GM19438 (cell line): ENCODE measurements around the gene HEXIM1.
"Not testable (repeated sequence)": the region's sequence is repeated elsewhere in the genome, so short reads cannot be mapped to it uniquely, and the experiment has no call there.

ENCODE experiments used
- ATAC-seq: cut with Tn5 transposase; IDR thresholded peaks from one replicate; pipeline ENCODE4 v1.9.1; 2021; ENCODE audit warnings: low read depth; ENCODE audit not compliant: unreplicated experiment

HEXIM1 gene

GRCh38 chr17:45112559-45113423 lies 35.5 kb upstream of the HEXIM1 start:
- no peak for ATAC-seq

- ATAC-seq, result no peak
These were observed 34.9 kb upstream of the HEXIM1 start for GRCh38 chr17:45113424-45113754.

- no peak for ATAC-seq
These were observed 34.0 kb upstream of the HEXIM1 start for GRCh38 chr17:45114117-45114932.

- ATAC-seq, result no peak
These were observed 33.2 kb upstream of the HEXIM1 start for GRCh38 chr17:45115015-45115625.

GRCh38 chr17:45115871-45116270 lies 32.4 kb upstream of the HEXIM1 start:
- ATAC-seq, result no peak

GRCh38 chr17:45116434-45117016 lies 31.8 kb upstream of the HEXIM1 start:
- no peak for ATAC-seq

GRCh38 chr17:45117334-45117733 lies 30.9 kb upstream of the HEXIM1 start:
- no peak for ATAC-seq

DNA sequence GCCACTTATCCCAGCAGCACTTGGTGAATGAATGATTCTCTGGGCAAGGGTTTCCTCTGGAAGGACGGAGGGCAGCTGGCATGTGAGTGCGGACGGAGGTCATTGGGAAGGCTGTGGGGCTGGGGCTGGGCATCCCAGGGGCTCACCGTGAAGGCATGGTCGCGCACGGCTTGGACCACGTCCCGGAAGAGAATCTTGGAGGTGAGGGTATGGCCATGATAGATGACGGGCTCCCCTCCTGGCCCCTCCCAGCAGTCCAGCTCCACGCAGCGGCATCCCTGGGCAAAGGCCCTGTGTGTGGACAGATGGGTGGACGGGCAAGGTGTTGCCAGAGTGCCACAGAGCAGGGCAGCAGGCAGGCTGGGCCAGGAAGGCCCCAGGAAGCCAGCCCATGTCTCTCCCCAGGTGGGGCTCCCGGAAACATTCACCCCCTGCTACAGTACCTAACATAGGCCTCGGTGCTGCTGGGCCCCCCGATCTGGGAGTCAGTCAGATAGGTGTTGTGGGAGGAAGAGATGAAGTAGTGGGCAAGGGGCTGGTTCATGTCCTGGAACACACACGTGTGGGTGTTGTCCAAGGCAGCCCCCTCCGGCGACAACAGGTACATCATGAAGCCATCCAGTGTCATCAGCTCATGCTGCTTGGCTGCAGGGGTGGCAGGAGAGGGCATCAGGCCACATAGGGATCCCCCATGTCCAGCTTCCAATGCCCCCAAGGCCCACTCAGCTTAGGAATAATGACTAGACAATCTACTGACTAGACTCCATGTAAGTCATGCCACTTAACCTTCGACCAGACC lies 30.2 kb upstream of the HEXIM1 start:
- ATAC-seq, result no peak

DNA sequence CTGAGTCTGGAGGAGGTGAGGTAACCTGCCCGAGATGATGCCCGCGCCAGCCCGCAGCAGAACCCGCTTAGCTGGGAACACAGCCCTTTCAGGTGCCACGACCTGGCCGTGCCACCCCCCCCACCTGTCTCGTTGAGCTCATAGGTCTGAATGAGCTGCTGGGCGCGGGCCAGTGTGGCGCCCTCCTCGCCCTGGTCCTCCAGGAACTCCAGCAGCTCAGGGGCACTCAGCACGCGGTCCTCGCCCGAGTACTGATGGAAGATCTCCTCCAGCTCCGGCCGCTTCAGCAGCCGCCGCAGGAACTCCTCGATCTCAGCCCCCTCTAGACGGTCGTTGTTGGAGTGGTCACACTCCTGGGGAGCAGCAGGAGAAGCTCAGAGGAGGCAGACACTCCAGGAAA lies 29.6 kb upstream of the HEXIM1 start:
- no peak for ATAC-seq

GRCh38 chr17:45119964-45120363 lies 28.3 kb upstream of the HEXIM1 start:
- ATAC-seq, result no peak

- no peak for ATAC-seq
These were observed 27.7 kb upstream of the HEXIM1 start for GRCh38 chr17:45120558-45120957.

- no peak for ATAC-seq
These were observed 27.2 kb upstream of the HEXIM1 start for GRCh38 chr17:45121055-45121454.

- ATAC-seq, result no peak
These were observed 25.1 kb upstream of the HEXIM1 start for GRCh38 chr17:45123076-45123770.

GRCh38 chr17:45123930-45124796 lies 24.1 kb upstream of the HEXIM1 start:
- no peak for ATAC-seq

DNA sequence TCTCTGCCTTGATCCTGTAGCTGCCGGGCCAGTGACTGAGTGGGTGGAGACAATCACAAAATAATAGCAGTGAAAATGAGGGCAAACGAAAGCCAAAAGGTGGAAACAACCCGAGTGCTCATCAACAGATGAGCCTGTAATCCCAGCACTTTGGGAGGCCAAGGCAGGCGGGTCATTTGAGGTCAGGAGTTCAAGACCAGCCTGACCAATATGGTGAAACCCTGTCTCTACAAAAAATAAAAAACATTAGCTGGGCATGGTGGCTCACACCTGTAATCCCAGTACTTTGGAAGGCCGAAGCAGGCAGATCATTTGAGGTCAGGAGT lies 23.5 kb upstream of the HEXIM1 start:
- ATAC-seq, result not testable (repeated sequence)

DNA sequence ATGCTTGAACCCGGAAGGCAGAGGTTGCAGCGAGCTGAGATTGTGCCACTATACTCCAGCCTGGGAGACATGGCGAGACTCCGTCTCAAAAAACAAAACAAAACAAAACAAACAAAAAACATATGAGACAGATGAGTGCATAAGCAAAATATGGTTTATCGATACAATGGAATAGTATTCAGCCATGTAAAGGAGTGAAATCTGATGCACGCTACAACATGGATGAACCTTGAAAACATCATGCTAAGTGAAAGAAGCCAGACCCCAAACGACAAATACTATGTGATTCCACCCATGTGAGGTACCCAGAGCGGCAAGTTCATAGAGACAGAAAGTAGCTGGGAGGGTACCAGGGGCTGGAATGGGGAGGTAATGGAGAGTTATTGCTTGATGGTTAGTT lies 22.8 kb upstream of the HEXIM1 start:
- ATAC-seq, result no peak

DNA sequence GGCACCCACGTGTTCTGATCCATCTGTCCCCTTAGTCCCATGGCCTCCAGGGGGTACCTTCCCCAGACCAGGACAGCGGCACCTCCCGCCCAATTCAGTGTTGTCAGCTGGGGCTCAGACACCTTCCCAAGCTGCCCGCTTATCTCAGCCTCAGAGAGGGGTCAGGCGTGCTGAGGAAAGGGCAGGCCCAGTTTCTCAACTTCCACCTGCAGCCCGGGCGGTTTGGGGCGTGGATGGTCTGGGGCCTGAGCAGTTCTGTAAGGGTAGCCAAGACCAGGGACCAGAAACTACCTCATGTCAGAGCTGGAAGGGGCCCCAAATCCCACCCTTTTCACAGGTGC lies 21.1 kb upstream of the HEXIM1 start:
- ATAC-seq, result no peak

DNA sequence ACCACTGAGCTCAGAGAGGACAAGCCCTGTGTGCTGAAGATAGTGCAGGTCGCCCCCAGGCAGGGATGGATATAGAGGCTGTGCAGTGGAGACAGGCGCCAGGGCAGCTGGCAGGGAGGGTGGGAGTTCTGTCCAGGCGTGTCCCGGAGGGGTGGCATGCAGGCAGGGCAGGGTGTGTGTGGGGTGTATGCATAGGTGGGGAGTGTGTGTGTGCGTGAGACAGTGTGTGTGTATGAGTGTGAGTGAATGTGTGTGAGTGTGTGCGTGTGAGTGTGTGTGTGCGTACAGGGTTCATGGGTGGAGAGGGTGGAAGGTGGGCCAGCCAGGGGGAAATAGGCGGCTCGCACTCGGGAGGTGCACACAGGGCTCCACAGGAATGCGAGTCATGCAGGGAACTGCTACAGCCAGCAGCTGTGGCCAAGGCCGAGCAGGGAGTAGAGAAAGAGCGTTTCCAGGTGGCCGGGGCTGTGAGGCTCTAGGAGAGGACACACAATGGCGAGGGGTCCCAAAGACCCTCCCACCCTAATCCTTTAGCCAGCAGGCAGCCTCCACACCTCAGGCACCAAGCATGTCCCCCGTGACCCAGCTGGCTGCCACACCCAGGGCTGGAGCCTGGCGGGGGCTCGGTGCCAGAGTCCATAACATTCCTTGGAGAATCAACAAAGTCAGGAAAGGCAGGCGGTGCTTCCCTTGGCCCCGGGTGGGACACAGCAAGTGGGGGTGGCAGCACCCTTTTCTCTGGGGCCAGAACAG lies 20.6 kb upstream of the HEXIM1 start:
- ATAC-seq, result no peak
